HG03575 (cell line): ENCODE data around the gene YBX1.
"Not testable (repeated sequence)": the region's sequence is repeated elsewhere in the genome, so short reads cannot be mapped to it uniquely, and the experiment has no call there.

Experiments
- ATAC-seq: cut with Tn5 transposase; IDR thresholded peaks from one replicate; pipeline ENCODE4 v1.9.1; 2021; ENCODE audit not compliant: unreplicated experiment, insufficient number of reproducible peaks, low FRiP score; ENCODE audit errors: extremely low read depth

YBX1 gene

GRCh38 chr1:42743317-42744147 lies 61.3 kb downstream of the YBX1 start:
- ATAC-seq = no peak

GRCh38 chr1:42744148-42744413 lies 61.9 kb downstream of the YBX1 start:
- ATAC-seq = no peak

GRCh38 chr1:42745851-42746250 lies 63.6 kb downstream of the YBX1 start:
- ATAC-seq = no peak

- no peak for ATAC-seq
These were observed 64.4 kb downstream of the YBX1 start for GRCh38 chr1:42746436-42747105.

GRCh38 chr1:42747125-42747524 lies 64.9 kb downstream of the YBX1 start:
- ATAC-seq = no peak

- ATAC-seq = no peak
These were observed 65.8 kb downstream of the YBX1 start for GRCh38 chr1:42748021-42748420.

GRCh38 chr1:42748461-42749410 lies 66.5 kb downstream of the YBX1 start:
- ATAC-seq = no peak

GRCh38 chr1:42750041-42750440 lies 67.8 kb downstream of the YBX1 start:
- ATAC-seq = no peak

- ATAC-seq = not testable (repeated sequence)
These were observed 69.4 kb downstream of the YBX1 start for GRCh38 chr1:42751511-42752070.

GRCh38 chr1:42752284-42752683 lies 70.1 kb downstream of the YBX1 start:
- ATAC-seq = no peak

GRCh38 chr1:42753070-42753469 lies 70.9 kb downstream of the YBX1 start:
- ATAC-seq = no peak
